IPS DF 6.9 (cell line): Measurements from ENCODE around the gene GIT1.

Source experiments
- DNase-seq: peaks from one replicate; pipeline ENCODE4 v3.0.0-alpha.2; 2013; ENCODE audit warnings: low read depth, low spot score
- H3K27ac ChIP-seq: one replicate; pipeline ENCODE4 v1.5.1; 2013; ENCODE audit warnings: low read length, control low read depth
- H3K27me3 ChIP-seq: 2 replicates; pipeline ENCODE4 v1.6.1; 2013; ENCODE audit warnings: mild to moderate bottlenecking, low read length; ENCODE audit not compliant: control insufficient read depth, insufficient read depth
- H3K36me3 ChIP-seq: 2 replicates; pipeline ENCODE4 v1.6.1; 2013; ENCODE audit warnings: low read length; ENCODE audit not compliant: control insufficient read depth, insufficient read depth
- H3K4me1 ChIP-seq: 2 replicates; pipeline ENCODE4 v1.6.1; 2013; ENCODE audit warnings: low read length; ENCODE audit not compliant: control insufficient read depth, insufficient read depth
- H3K4me3 ChIP-seq: 2 replicates; pipeline ENCODE4 v1.5.1; 2013; ENCODE audit warnings: mild to moderate bottlenecking, low read length
- H3K9me3 ChIP-seq: 2 replicates; pipeline ENCODE4 v1.6.1; 2013; ENCODE audit warnings: low read length, inconsistent platforms; ENCODE audit not compliant: control insufficient read depth, insufficient read depth
- WGBS: extraction: QIAGEN DNeasy Blood & Tissue Kit; methylation state at CpG from one replicate; pipeline ENCODE4 v1.1.7; 2013; ENCODE audit warnings: mixed read lengths, missing lambda C conversion rate; ENCODE audit not compliant: insufficient read length, insufficient coverage; 5-methylcytosine and 5-hydroxymethylcytosine counted together

The GIT1 gene

DNA sequence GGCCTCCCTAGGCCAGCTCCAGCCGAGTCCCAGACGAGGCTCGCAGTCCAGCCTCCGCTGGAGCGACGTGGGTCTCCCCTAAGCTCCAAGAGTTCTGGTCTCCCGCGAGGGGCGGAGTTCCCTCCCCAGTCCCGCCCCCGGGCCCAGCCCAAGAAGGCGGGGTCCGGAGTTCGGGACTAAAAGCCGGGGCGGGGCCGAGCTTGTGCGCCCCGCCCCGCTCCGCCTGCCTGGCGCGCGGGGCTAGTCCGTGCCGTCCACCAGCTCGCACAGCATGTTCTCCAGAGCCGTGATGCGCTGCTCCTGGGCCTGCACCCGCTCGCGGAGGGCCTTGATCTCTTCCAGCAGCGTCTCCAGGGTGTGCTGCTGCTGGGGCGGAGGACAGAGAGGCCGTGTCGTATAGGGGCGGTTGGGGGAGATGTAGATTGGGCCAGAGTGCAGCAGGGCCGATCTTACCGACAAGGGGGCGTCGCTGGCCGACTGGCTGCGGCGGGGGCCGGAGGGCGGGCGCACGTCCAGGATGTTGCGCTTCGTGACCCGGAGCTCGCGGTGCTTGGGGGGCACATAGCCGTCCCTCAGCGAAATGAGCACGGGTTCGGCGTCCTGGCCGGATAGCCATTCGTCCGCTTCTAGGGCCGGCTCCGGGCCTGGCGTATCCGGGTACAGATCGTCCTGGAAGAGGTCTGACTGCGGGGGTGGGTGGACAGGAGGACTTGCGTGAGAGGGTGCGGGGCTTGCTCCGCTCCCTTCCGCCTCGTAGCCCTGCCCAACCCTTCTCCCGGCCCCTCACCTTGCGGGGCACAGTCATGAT is 26.2 kb upstream of the GIT1 start:
- Histone ChIP-seq H3K27me3 (peaks cover 14% of the 10 kb centered on the region), H3K9me3 (no peaks in the 10 kb centered on the region), H3K27ac (no peak overlapping the region), H3K4me3 (peak overlapping the region; percentile 43; the same call in 1 of the 2 replicates), H3K4me1 (peaks cover 17% of the 10 kb centered on the region), H3K36me3 (peaks cover 4% of the 10 kb centered on the region; the same call in 1 of the 2 replicates)
- no CpG with 5 or more reads among the region's 74 CpGs for WGBS
- DNase-seq: no peak

DNA sequence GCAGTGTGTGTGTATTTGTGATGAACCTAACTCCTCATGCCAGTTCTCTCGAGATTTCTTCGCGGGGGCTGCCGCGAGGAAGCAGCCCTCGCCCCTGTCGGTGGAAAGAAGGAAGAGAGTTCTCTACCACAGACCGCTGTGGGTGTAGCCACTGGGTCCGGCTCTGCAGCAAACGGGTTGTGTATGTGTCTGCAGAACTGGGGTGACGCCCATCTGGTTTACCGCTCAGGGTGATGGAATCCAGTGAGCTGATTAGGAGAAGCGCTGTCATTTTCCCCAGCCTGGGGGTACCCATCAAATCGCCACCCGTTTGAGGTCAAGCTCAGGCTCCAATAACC is 25.6 kb upstream of the GIT1 start:
- WGBS: no CpG with 5 or more reads among the region's 15 CpGs
- Histone ChIP-seq H3K4me1 (peaks cover 17% of the 10 kb centered on the region), H3K4me3 (peak overlapping the region; percentile 11; the same call in 1 of the 2 replicates), H3K27ac (no peak overlapping the region), H3K36me3 (peaks cover 4% of the 10 kb centered on the region; the same call in 1 of the 2 replicates), H3K9me3 (no peaks in the 10 kb centered on the region), H3K27me3 (peaks cover 14% of the 10 kb centered on the region)
- no peak for DNase-seq

GRCh38 chr17:29614349-29615047 is 25.1 kb upstream of the GIT1 start:
- no peak for DNase-seq
- Histone ChIP-seq H3K4me3 (no peak overlapping the region), H3K27ac (no peak overlapping the region), H3K9me3 (no peaks in the 10 kb centered on the region), H3K36me3 (peaks cover 4% of the 10 kb centered on the region; the same call in 1 of the 2 replicates), H3K27me3 (peaks cover 14% of the 10 kb centered on the region), H3K4me1 (peaks cover 17% of the 10 kb centered on the region)
- no CpG with 5 or more reads among the region's 16 CpGs for WGBS

GRCh38 chr17:29613856-29614255 is 24.4 kb upstream of the GIT1 start:
- DNase-seq: no peak
- Histone ChIP-seq H3K4me3 (peak overlapping the region; percentile 2; the same call in 1 of the 2 replicates), H3K27ac (no peak overlapping the region), H3K36me3 (peaks cover 4% of the 10 kb centered on the region; the same call in 1 of the 2 replicates), H3K4me1 (peaks cover 15% of the 10 kb centered on the region; the same call in 1 of the 2 replicates), H3K27me3 (peaks cover 14% of the 10 kb centered on the region), H3K9me3 (no peaks in the 10 kb centered on the region)
- no CpG with 5 or more reads among the region's 13 CpGs for WGBS

GRCh38 chr17:29613352-29613837 is 23.9 kb upstream of the GIT1 start:
- WGBS: no CpG with 5 or more reads among the region's 50 CpGs
- Histone ChIP-seq H3K9me3 (no peaks in the 10 kb centered on the region), H3K4me1 (peaks cover 13% of the 10 kb centered on the region; the same call in 1 of the 2 replicates), H3K36me3 (peaks cover 4% of the 10 kb centered on the region; the same call in 1 of the 2 replicates), H3K27me3 (peaks cover 14% of the 10 kb centered on the region), H3K4me3 (peak overlapping the region; percentile 2; the same call in 1 of the 2 replicates), H3K27ac (no peak overlapping the region)
- DNase-seq: no peak

DNA sequence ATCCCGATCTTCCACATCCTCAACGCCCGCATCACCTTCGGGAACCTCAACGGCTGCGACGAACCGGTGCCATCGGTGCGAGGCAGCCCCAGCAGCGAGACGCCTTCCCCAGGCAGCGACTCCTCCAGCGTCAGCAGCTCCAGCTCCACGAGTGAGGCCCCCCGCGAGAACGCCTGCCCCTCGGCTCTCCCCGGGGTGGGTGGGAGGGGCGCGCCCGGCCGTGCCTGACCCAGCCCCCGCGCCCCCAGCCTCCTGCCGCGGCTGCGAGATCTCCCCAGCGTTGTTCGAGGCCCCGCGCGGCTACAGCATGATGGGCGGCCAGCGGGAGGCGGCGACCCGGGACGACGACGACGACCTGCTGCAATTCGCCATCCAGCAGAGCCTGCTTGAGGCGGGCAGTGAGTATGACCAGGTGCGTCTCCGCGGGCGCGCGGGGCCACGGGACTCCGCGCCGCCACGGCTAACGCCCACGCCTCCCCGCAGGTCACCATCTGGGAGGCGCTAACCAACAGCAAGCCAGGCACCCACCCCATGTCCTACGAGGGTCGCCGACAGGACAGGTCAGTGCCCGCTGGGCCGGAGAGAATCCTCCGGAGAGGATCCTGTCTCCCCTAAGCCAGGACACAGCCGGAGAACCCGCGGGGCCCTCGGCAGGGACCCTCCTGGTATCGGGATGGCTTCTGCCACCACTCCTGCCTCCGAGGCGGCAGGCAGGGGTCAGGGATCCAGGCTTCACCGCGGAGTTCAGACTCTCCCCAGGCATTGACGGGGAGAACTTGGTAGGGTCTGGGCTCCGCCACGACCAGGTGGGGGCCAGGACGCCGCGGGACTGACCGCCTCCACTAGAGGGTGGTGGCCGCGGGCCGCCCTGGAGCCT is 23.2 kb upstream of the GIT1 start:
- peaks cover 14% of the 10 kb centered on the region for H3K27me3 ChIP-seq
- H3K36me3 ChIP-seq: peaks cover 4% of the 10 kb centered on the region; the same call in 1 of the 2 replicates
- no CpG with 5 or more reads among the region's 85 CpGs for WGBS
- H3K9me3 ChIP-seq: no peaks in the 10 kb centered on the region
- H3K4me1 ChIP-seq: peaks cover 13% of the 10 kb centered on the region; the same call in 1 of the 2 replicates
- H3K27ac ChIP-seq: no peak overlapping the region
- no peak overlapping the region for H3K4me3 ChIP-seq
- DNase-seq: no peak

- H3K36me3 ChIP-seq: peaks cover 6% of the 10 kb centered on the region; the same call in 1 of the 2 replicates
These were observed 22.6 kb upstream of the GIT1 start for GRCh38 chr17:29612094-29612403.

DNA sequence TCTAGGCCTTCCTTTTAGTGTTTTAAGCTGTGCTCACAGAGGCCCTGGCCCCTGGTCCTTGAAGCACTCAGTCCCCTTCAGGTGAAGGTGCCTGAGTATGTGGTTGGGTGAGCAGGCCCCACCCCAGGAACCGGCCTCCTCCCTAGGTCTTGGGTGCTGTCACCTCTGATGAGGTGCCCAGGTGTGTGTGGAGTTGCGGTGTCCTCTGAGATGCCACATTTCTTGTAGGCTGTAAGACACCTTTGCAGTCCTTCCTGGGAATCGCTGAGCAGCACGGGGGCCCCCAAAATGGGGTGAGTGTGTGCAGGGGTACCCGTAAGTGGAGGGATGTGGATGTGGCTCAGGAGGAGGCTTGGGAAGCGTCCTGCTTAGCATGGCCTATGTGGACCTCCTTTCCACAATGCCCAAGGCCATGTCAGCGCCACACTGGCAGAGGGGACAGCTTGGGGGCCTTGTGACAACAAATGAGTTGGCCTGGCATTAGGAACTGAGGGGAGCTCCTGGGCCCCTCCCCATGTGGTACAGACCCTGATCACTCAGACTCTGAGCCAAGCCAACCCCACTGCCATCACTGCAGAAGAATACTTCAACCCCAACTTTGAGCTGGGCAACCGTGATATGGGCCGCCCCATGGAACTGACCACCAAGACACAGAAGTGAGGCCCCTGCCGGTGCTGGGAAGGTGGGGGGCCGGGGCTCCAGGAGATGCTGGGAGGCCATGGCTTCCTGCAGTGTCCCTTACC is 22.1 kb upstream of the GIT1 start:
- Histone ChIP-seq H3K27me3 (peaks cover 7% of the 10 kb centered on the region), H3K9me3 (no peaks in the 10 kb centered on the region), H3K4me3 (no peak overlapping the region), H3K4me1 (peaks cover 6% of the 10 kb centered on the region; the same call in 1 of the 2 replicates), H3K27ac (no peak overlapping the region), H3K36me3 (peaks cover 6% of the 10 kb centered on the region; the same call in 1 of the 2 replicates)
- WGBS: no CpG with 5 or more reads among the region's 11 CpGs
- DNase-seq: no peak

More at GRCh38 chr17:29612094-29612403, 22.6 kb upstream of the GIT1 start:
- H3K9me3 ChIP-seq: no peaks in the 10 kb centered on the region
- peaks cover 9% of the 10 kb centered on the region; the same call in 1 of the 2 replicates for H3K4me1 ChIP-seq
- H3K27me3 ChIP-seq: peaks cover 11% of the 10 kb centered on the region
- no peak overlapping the region for H3K4me3 ChIP-seq
- DNase-seq: no peak
- no CpG with 5 or more reads among the region's 12 CpGs for WGBS
- H3K27ac ChIP-seq: no peak overlapping the region

GRCh38 chr17:29610395-29610794 is 20.9 kb upstream of the GIT1 start:
- no CpG with 5 or more reads among the region's 3 CpGs for WGBS
- H3K4me1 ChIP-seq: peaks cover 6% of the 10 kb centered on the region; the same call in 1 of the 2 replicates
- no peak overlapping the region for H3K27ac ChIP-seq
- peaks cover 6% of the 10 kb centered on the region; the same call in 1 of the 2 replicates for H3K36me3 ChIP-seq
- no peaks in the 10 kb centered on the region for H3K9me3 ChIP-seq
- no peaks in the 10 kb centered on the region for H3K27me3 ChIP-seq
- H3K4me3 ChIP-seq: no peak overlapping the region
- no peak for DNase-seq
